Stimulated activated CD8-positive, alpha-beta memory T cell treated with anti-CD3 and anti-CD28 coated beads, Interleukin-7, amount 100 ng/mL, for 1 hour (primary cell): ENCODE results near the gene SLC9A7.

Source experiments
- DNase-seq, 2 donors: peaks; one replicate each; pipeline ENCODE4 v3.0.0-alpha.2; 2020; ENCODE audit warnings: low read depth in 2 of 2

SLC9A7 gene

GRCh38 chrX:46704767-46705386 lies 54.0 kb downstream of the SLC9A7 start:
- DNase-seq, result no peak

GRCh38 chrX:46703980-46704379 lies 54.9 kb downstream of the SLC9A7 start:
- DNase-seq, result no peak

- DNase-seq, result no peak
Measured at GRCh38 chrX:46698691-46699090, 60.2 kb downstream of the SLC9A7 start.

- no peak for DNase-seq
Measured at GRCh38 chrX:46695491-46695890, 63.4 kb downstream of the SLC9A7 start.

- no peak for DNase-seq
Measured at GRCh38 chrX:46694549-46694948, 64.4 kb downstream of the SLC9A7 start.

- DNase-seq, result no peak
Measured at GRCh38 chrX:46693149-46693548, 65.8 kb downstream of the SLC9A7 start.

GRCh38 chrX:46690818-46691217 lies 68.1 kb downstream of the SLC9A7 start:
- DNase-seq, result no peak

GRCh38 chrX:46687619-46688018 lies 71.3 kb downstream of the SLC9A7 start:
- no peak for DNase-seq

- DNase-seq, result no peak
Measured at GRCh38 chrX:46686003-46686645, 72.8 kb downstream of the SLC9A7 start.

GRCh38 chrX:46683048-46683447 lies 75.9 kb downstream of the SLC9A7 start:
- DNase-seq, result no peak

- no peak for DNase-seq
Measured at GRCh38 chrX:46681849-46682248, 77.1 kb downstream of the SLC9A7 start.

- no peak for DNase-seq
Measured at GRCh38 chrX:46678232-46678631, 80.7 kb downstream of the SLC9A7 start.

GRCh38 chrX:46676399-46677356 lies 82.2 kb downstream of the SLC9A7 start:
- DNase-seq, result no peak

- DNase-seq, result no peak
Measured at GRCh38 chrX:46673620-46674359, 85.1 kb downstream of the SLC9A7 start.

GRCh38 chrX:46670316-46670715 lies 88.6 kb downstream of the SLC9A7 start:
- DNase-seq, result no peak

- DNase-seq, result no peak
Measured at GRCh38 chrX:46666831-46667230, 92.1 kb downstream of the SLC9A7 start.

GRCh38 chrX:46665232-46666152 lies 93.4 kb downstream of the SLC9A7 start:
- DNase-seq, result no peak

GRCh38 chrX:46662188-46662958 lies 96.5 kb downstream of the SLC9A7 start:
- DNase-seq, result no peak

GRCh38 chrX:46653482-46653881 lies 105.4 kb downstream of the SLC9A7 start:
- no peak for DNase-seq
